ENCODE results near the gene RNF213. TPM values are rescaled to one million over a fixed set of nuclear protein-coding genes. Genes with fewer than 3 reads are reported as not detected.
A peak's percentile ranks its signal among the peaks of the same experiment; 100 is the strongest.

RNF213 gene
- total and polyA plus RNA-seq, 10 of the 15 experiments (the other 5 are each of a cell fraction or from before 2014, with no cell fraction given): 18.6 to 145 (median 65.8) TPM

DNA sequence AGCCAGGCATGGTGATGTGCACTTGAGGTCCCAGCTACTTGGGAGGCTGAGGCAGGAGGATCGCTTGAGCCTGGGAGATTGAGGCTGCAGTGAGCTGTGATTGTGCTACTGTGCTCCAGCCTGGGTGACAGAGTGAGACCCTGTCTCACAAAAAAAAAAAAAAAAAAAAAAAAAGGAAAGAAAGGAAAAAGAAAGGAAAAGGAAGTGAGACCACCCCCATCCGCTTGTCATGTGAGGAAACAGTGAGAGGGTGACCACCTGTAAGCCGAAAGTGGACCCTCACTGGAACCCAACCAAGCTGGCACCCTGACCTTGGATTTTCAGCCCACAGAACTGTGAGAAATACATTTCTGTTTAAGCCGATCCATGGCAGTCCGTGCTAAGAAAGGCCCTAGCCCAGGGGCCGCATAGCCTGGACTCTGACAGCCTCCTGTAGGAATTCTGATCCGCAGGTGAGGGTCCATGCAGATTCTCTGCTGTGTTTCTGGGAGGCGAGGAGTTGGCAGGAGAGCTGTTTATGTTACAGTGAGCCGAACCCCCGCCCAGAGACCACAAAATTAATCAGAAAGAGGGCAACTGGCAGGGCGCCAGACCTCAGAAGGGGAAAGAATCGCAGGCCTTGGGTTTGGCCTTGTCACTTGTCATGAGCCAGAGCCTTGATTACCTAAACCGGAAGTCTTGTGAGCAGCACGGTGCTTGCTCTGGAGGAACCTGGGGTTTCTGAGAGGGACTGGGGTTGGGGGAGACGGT is 41.5 kb upstream of the RNF213 start (continued):
- TF ChIP-seq, protein P1, sequence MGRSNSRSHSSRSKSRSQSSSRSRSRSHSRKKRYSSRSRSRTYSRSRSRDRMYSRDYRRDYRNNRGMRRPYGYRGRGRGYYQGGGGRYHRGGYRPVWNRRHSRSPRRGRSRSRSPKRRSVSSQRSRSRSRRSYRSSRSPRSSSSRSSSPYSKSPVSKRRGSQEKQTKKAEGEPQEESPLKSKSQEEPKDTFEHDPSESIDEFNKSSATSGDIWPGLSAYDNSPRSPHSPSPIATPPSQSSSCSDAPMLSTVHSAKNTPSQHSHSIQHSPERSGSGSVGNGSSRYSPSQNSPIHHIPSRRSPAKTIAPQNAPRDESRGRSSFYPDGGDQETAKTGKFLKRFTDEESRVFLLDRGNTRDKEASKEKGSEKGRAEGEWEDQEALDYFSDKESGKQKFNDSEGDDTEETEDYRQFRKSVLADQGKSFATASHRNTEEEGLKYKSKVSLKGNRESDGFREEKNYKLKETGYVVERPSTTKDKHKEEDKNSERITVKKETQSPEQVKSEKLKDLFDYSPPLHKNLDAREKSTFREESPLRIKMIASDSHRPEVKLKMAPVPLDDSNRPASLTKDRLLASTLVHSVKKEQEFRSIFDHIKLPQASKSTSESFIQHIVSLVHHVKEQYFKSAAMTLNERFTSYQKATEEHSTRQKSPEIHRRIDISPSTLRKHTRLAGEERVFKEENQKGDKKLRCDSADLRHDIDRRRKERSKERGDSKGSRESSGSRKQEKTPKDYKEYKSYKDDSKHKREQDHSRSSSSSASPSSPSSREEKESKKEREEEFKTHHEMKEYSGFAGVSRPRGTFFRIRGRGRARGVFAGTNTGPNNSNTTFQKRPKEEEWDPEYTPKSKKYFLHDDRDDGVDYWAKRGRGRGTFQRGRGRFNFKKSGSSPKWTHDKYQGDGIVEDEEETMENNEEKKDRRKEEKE (IDR thresholded peaks at IDR 0.05): no peak

DNA sequence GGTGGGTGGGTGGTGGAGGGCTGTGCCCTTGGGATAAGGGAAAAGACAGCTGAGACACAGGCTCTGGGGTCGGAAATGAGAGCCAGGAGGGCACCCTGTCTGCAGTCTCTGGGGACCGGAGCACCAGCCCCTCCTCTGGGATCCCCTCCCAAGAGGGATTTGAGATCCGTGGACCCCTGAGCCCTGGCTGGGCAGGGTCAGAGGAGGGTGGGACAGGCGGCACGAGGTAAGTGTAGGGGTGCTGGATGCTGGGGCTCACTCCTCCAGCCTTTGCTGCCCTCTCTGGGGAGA is 40.9 kb upstream of the RNF213 start:
- Histone ChIP-seq H3K79me2 (ENCODE audit: control insufficient read depth, insufficient read depth, low read length) (peaks cover 4% of the 10 kb centered on the region), H3K4me2 (ENCODE audit: control insufficient read depth, insufficient read depth) (peak overlapping the region; percentile 90), H3K27ac (ENCODE audit: control insufficient read depth, insufficient read depth) (peak overlapping the region; percentile 75), H3K4me3 (peak overlapping the region; percentile 94), H4K20me1 (ENCODE audit: control insufficient read depth, insufficient read depth) (no peaks in the 10 kb centered on the region; the same call in 1 of the 2 replicates), H3K9ac (ENCODE audit: control insufficient read depth, insufficient read depth, low read length) (peak overlapping the region; percentile 80), H3K4me1 (ENCODE audit: control insufficient read depth, insufficient read depth, low read length) (peaks cover 4% of the 10 kb centered on the region), H3K9me3 (replicated peaks; ENCODE audit: control insufficient read depth, insufficient read depth, low read length) (no peaks in the 10 kb centered on the region), H3K27me3 (replicated peaks in 1 of 2; ENCODE audit: control insufficient read depth in 2 of 2, insufficient read depth in 2 of 2, low read length in 1 of 2) (no peaks in the 10 kb centered on the region), H3K36me3 (ENCODE audit: control insufficient read depth in 2 of 2, insufficient read depth in 2 of 2, low read length in 1 of 2) (peaks cover 0 to 5% of the 10 kb centered on the region in 2 experiments; a peak in 2 of 4 replicates), H2AFZ (ENCODE audit: control insufficient read depth, low read depth, low read length) (peak overlapping the region; percentile 78)
- RAD21 ChIA-PET (ENCODE audit: unreplicated experiment): interaction anchor here (0.8 to 2.2 kb wide), 3 partner anchors 24 to 44 kb away, joined by 3 to 10 read pairs (median 3); no protein-coding TSS in a partner anchor
- FAIRE-seq (no peak), DNase-seq (ENCODE audit: low read depth, low spot score) (no peak), ATAC-seq (no peak; the same call in 1 of the 3 replicates)
- SMC1A ChIA-PET (ENCODE audit: uncharacterized antibody, unreplicated experiment): interaction anchor here (1.0 to 2.0 kb wide), 2 partner anchors 24 to 46 kb away, joined by 4 to 8 read pairs; no protein-coding TSS in a partner anchor
- intact Hi-C loops (cut with micrococcal nuclease; ENCODE audit: unreplicated experiment) (loop anchor here (5.0 kb wide), 1 partner anchor 33 kb away; no protein-coding TSS in a partner anchor), in situ Hi-C loops (cut with MboI) (no loop called here)
- no TSS peak for BruUV-seq (replicated peaks)
- WGBS (ENCODE audit: insufficient coverage, insufficient replicate concordance, low lambda C conversion rate, missing lambda C conversion rate): 3% methylated on average over 5 of the region's 5 CpGs
- POLR2A ChIA-PET: interaction anchor here (1.1 to 1.5 kb wide), 3 partner anchors 35 to 46 kb away, joined by 3 to 5 read pairs (median 4); no protein-coding TSS in a partner anchor
- CTCF ChIA-PET: interaction anchor here (0.9 kb wide), 1 partner anchor 23 kb away, joined by 3 read pairs; no protein-coding TSS in a partner anchor
- TF ChIP-seq HDGF (IDR thresholded peaks at IDR 0.05) (peak; percentile 59; the same call in 1 of the 2 replicates), POLR2AphosphoS5 (IDR thresholded peaks at IDR 0.05; ENCODE audit: low read length) (0 out of 2 replicates have a peak, but pooled peaks have one; percentile 5), IKZF2 (IDR thresholded peaks at IDR 0.05) (0 out of 4 replicates have a peak, but pooled peaks have one; percentile 0 to 13), CBFB (IDR thresholded peaks at IDR 0.05; ENCODE audit: low read depth) (peak; percentile 10), YY1 (IDR thresholded peaks at IDR 0.05; ENCODE audit: low read depth, low read length) (no peak), GABPA (IDR thresholded peaks at IDR 0.05; ENCODE audit: low read depth) (no peak), EP300 (IDR thresholded peaks at IDR 0.05; ENCODE audit: borderline replicate concordance in 1 of 2, control insufficient read depth in 1 of 2, low read depth in 2 of 2, low read length in 2 of 2) (0 out of 4 replicates have a peak, but pooled peaks of 1 of the 2 experiments have one; percentile 4), MEF2B (IDR thresholded peaks at IDR 0.05; ENCODE audit: partially characterized antibody, poor library complexity, severe bottlenecking) (peak; percentile 78), NFXL1 (IDR thresholded peaks at IDR 0.05; ENCODE audit: borderline replicate concordance) (no peak)
- TF ChIP-seq, protein P2, sequence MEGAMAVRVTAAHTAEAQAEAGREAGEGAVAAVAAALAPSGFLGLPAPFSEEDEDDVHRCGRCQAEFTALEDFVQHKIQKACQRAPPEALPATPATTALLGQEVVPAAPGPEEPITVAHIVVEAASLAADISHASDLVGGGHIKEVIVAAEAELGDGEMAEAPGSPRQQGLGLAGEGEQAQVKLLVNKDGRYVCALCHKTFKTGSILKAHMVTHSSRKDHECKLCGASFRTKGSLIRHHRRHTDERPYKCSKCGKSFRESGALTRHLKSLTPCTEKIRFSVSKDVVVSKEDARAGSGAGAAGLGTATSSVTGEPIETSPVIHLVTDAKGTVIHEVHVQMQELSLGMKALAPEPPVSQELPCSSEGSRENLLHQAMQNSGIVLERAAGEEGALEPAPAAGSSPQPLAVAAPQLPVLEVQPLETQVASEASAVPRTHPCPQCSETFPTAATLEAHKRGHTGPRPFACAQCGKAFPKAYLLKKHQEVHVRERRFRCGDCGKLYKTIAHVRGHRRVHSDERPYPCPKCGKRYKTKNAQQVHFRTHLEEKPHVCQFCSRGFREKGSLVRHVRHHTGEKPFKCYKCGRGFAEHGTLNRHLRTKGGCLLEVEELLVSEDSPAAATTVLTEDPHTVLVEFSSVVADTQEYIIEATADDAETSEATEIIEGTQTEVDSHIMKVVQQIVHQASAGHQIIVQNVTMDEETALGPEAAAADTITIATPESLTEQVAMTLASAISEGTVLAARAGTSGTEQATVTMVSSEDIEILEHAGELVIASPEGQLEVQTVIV (IDR thresholded peaks at IDR 0.05; ENCODE audit: borderline replicate concordance, partially characterized antibody): peak; percentile 0
- TF ChIP-seq, protein P3, sequence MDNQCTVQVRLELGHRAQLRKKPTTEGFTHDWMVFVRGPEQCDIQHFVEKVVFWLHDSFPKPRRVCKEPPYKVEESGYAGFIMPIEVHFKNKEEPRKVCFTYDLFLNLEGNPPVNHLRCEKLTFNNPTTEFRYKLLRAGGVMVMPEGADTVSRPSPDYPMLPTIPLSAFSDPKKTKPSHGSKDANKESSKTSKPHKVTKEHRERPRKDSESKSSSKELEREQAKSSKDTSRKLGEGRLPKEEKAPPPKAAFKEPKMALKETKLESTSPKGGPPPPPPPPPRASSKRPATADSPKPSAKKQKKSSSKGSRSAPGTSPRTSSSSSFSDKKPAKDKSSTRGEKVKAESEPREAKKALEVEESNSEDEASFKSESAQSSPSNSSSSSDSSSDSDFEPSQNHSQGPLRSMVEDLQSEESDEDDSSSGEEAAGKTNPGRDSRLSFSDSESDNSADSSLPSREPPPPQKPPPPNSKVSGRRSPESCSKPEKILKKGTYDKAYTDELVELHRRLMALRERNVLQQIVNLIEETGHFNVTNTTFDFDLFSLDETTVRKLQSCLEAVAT (IDR thresholded peaks at IDR 0.05): 0 out of 2 replicates have a peak, but pooled peaks have one; percentile 36

Data from GM12878 (cell line).